ENCODE data around the gene ANKRD52.

- TF ChIP-seq CTCF (IDR thresholded peaks at IDR 0.05; ENCODE audit: insufficient read depth, low read length, poor library complexity, severe bottlenecking) = no peak
- TF ChIP-seq EZH2phosphoT487 (conservative IDR thresholded peaks at IDR 0.05; ENCODE audit: low read length) = no peak
Measured at GRCh38 chr12:56190695-56191155, 67.5 kb downstream of the ANKRD52 start.

All from SU-DHL-6 (cell line).